Osteoblast (primary cell): Measurements from ENCODE around the gene STYXL1. TPM values are rescaled to one million over a fixed set of nuclear protein-coding genes. Genes with fewer than 3 reads are reported as not detected.

Source experiments
- DNase-seq: peaks from one replicate; pipeline ENCODE4 v3.0.0; 2011; ENCODE audit warnings: low spot score, mixed read lengths; ENCODE audit not compliant: insufficient read length; ENCODE audit errors: missing footprints
- H2AFZ ChIP-seq: 2 replicates; pipeline ENCODE4 v1.6.0; 2011; ENCODE audit warnings: mild to moderate bottlenecking, low read length
- H3K27ac ChIP-seq: 2 replicates; pipeline ENCODE4 v1.5.1; 2011; ENCODE audit warnings: mild to moderate bottlenecking, low read depth, low read length, moderate library complexity
- H3K27me3 ChIP-seq: 2 replicates; pipeline ENCODE4 v1.6.0; 2012; ENCODE audit warnings: mild to moderate bottlenecking, control low read depth, inconsistent platforms, low read length, moderate library complexity; ENCODE audit not compliant: insufficient read depth
- H3K36me3 ChIP-seq: 2 replicates; pipeline ENCODE4 v1.5.1; 2011; ENCODE audit warnings: mild to moderate bottlenecking, low read length, control low read depth, moderate library complexity; ENCODE audit not compliant: insufficient read depth
- H3K4me1 ChIP-seq: 2 replicates; pipeline ENCODE4 v1.5.1; 2011; ENCODE audit warnings: mild to moderate bottlenecking, low read length, control low read depth, moderate library complexity; ENCODE audit not compliant: insufficient read depth
- H3K4me2 ChIP-seq: 2 replicates; pipeline ENCODE4 v1.6.0; 2011; ENCODE audit warnings: mild to moderate bottlenecking, low read length; ENCODE audit not compliant: insufficient read depth
- H3K4me3 ChIP-seq: fragments of 200-600 bp; sonication (generic); 3 replicates; pipeline ENCODE4 v1.5.1; 2012; ENCODE audit warnings: mild to moderate bottlenecking, low read length, inconsistent platforms; ENCODE audit not compliant: insufficient read depth
- H3K79me2 ChIP-seq: 2 replicates; pipeline ENCODE4 v1.6.0; 2012; ENCODE audit warnings: mild to moderate bottlenecking, low read length, control low read depth, inconsistent platforms; ENCODE audit not compliant: insufficient read depth
- H3K9me3 ChIP-seq: 2 replicates; pipeline ENCODE4 v1.5.1; 2011; ENCODE audit warnings: low read depth, low read length, control low read depth
- H4K20me1 ChIP-seq: 2 replicates; pipeline ENCODE4 v1.6.0; 2012; ENCODE audit warnings: mild to moderate bottlenecking, low read length, control low read depth; ENCODE audit not compliant: insufficient read depth
- total RNA-seq: library from RNA; depleted of rRNA; stranded (reverse); fragments of >200 nt; gene quantifications from 2 replicates; pipeline ENCODE4 v1.2.3, GENCODE V29; 2012
- TF ChIP-seq, protein P1 (sequence below): IDR thresholded peaks from 2 replicates; pipeline ENCODE4 v1.5.1; 2011; ENCODE audit warnings: mild to moderate bottlenecking, low read depth, low read length, moderate library complexity; ENCODE audit errors: extremely low read depth

The STYXL1 gene
- total RNA-seq, 1 donor, result 23.9 TPM

DNA sequence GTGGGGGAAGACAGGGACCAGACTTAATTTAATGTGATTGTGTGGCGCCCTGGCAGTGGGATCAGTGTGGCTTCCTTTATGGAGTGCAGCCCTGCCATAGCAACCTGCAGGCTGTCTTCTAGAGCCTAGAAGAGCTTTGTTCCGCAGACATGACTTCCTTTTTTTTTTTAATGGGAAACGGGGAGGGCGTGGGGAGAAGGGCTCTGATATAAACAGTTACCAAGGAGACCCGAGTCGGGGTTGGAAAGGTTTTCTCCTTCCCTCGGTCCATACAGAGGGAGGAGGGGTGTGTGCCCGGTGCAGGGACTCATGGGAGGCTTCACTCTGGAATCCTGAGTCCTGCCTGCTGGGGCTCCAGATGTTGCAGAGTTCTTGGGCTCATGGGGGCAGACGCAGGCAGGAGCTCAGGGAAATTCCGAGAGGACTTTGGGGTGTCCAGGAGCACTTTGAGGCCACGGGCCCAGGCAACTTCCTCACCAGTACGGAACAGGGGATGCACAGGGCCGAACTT is 80.3 kb downstream of the STYXL1 start:
- H2AFZ ChIP-seq, result no peak overlapping the region
- H3K9me3 ChIP-seq, result no peaks in the 10 kb centered on the region
- no peaks in the 10 kb centered on the region for H4K20me1 ChIP-seq
- no peaks in the 10 kb centered on the region for H3K79me2 ChIP-seq
- no peak overlapping the region for H3K4me3 ChIP-seq
- H3K36me3 ChIP-seq, result no peaks in the 10 kb centered on the region
- peaks cover 17% of the 10 kb centered on the region for H3K4me1 ChIP-seq
- H3K27me3 ChIP-seq, result no peaks in the 10 kb centered on the region
- no peak overlapping the region for H3K4me2 ChIP-seq
- no peak overlapping the region for H3K27ac ChIP-seq
- TF ChIP-seq, protein P1, sequence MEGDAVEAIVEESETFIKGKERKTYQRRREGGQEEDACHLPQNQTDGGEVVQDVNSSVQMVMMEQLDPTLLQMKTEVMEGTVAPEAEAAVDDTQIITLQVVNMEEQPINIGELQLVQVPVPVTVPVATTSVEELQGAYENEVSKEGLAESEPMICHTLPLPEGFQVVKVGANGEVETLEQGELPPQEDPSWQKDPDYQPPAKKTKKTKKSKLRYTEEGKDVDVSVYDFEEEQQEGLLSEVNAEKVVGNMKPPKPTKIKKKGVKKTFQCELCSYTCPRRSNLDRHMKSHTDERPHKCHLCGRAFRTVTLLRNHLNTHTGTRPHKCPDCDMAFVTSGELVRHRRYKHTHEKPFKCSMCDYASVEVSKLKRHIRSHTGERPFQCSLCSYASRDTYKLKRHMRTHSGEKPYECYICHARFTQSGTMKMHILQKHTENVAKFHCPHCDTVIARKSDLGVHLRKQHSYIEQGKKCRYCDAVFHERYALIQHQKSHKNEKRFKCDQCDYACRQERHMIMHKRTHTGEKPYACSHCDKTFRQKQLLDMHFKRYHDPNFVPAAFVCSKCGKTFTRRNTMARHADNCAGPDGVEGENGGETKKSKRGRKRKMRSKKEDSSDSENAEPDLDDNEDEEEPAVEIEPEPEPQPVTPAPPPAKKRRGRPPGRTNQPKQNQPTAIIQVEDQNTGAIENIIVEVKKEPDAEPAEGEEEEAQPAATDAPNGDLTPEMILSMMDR, result no peak
- DNase-seq, result no peak

GRCh38 chr7:75967055-75967454 is 80.7 kb downstream of the STYXL1 start:
- TF ChIP-seq, protein P1, result no peak
- H2AFZ ChIP-seq, result no peak overlapping the region

DNA sequence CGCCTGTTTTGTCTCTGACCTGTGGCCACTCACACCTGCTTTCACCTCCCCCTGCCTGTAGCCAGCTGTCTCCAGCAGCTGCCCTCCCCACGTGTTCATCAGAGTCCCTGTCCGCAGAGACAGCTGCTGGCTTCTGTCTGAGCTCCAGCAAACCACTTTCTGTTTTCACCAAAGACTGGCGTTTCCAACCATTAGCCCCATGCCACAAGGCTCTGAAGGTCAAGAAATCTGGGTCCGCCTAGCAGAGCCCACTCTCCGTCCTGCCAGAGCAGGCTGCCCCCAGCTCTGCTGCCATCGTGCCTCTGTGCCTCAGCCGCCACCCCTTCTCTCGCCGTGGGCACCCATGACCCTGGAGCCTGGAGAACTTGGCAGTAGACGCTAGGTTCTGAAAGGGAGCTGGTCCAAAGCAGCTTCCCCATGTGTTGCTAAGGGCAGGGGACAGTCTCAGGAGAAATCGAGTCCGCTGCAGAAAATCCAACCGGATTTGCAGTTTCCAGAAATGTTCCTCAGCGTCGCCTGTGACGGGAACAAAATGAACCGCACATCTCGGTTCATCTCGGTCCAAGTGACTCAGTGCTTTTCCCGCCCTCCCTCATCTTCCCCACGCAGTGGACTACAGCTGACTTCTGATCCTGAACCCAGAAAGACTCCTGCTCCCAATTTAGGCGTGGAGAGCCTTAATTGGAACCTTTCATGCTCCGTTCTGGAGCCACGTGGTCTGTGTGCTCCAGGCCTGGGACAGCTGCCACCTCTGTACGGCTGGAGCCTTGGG is 81.4 kb downstream of the STYXL1 start:
- no peak overlapping the region for H3K4me3 ChIP-seq
- TF ChIP-seq, protein P1, result no peak
- H2AFZ ChIP-seq, result peak overlapping the region; percentile 5
- H3K4me1 ChIP-seq, result peaks cover 24% of the 10 kb centered on the region
- no peaks in the 10 kb centered on the region for H4K20me1 ChIP-seq
- no peaks in the 10 kb centered on the region for H3K79me2 ChIP-seq
- H3K27me3 ChIP-seq, result no peaks in the 10 kb centered on the region
- no peaks in the 10 kb centered on the region for H3K36me3 ChIP-seq
- peak overlapping the region; percentile 26 for H3K27ac ChIP-seq
- DNase-seq, result peak; percentile 89
- H3K4me2 ChIP-seq, result peak overlapping the region; percentile 62
- no peaks in the 10 kb centered on the region for H3K9me3 ChIP-seq

More at GRCh38 chr7:75967055-75967454, 80.7 kb downstream of the STYXL1 start:
- no peak overlapping the region for H3K4me3 ChIP-seq
- no peaks in the 10 kb centered on the region for H3K79me2 ChIP-seq
- no peak for DNase-seq
- peak overlapping the region; percentile 62 for H3K4me2 ChIP-seq
- H3K36me3 ChIP-seq, result no peaks in the 10 kb centered on the region
- H4K20me1 ChIP-seq, result no peaks in the 10 kb centered on the region
- H3K4me1 ChIP-seq, result peaks cover 22% of the 10 kb centered on the region
- H3K27ac ChIP-seq, result no peak overlapping the region
- no peaks in the 10 kb centered on the region for H3K9me3 ChIP-seq
- no peaks in the 10 kb centered on the region for H3K27me3 ChIP-seq

DNA sequence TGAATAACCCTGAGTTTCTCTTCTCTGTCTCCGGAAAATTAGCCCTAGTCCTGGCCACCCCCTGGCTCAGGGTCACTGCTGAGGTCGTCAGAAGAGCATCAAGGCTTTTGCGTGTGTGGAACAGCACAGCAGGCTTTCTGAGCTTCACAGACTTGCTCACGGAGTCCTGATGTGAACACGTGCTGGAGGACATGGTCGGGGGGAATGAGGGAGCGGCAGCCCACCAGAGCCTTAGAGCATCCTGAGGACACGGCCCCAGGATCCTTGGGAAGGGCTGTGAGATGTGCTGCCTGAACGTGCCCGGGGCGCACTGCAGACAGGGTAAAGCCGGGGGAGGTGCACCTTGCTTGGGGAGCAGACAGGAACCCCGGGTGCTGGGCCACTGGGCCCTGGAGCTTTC is 82.2 kb downstream of the STYXL1 start:
- Histone ChIP-seq H2AFZ (no peak overlapping the region), H3K9me3 (no peaks in the 10 kb centered on the region), H3K27me3 (no peaks in the 10 kb centered on the region), H4K20me1 (no peaks in the 10 kb centered on the region), H3K27ac (no peak overlapping the region), H3K36me3 (no peaks in the 10 kb centered on the region), H3K4me1 (peaks cover 24% of the 10 kb centered on the region), H3K4me2 (no peak overlapping the region), H3K79me2 (no peaks in the 10 kb centered on the region), H3K4me3 (no peak overlapping the region)
- TF ChIP-seq, protein P1, result no peak
- no peak for DNase-seq
